Measurements from ENCODE around the gene DSC3. TPM values are rescaled to one million over a fixed set of nuclear protein-coding genes. Genes with fewer than 3 reads are reported as not detected.
"Not testable (repeated sequence)": the region's sequence is repeated elsewhere in the genome, so short reads cannot be mapped to it uniquely, and the experiment has no call there.

The DSC3 gene
- total and polyA plus RNA-seq, 2 experiments from 2014 or later: 13.9 to 39.7 TPM

- H3K27ac ChIP-seq: no peak overlapping the region
- peaks cover 14% of the 10 kb centered on the region for H3K79me2 ChIP-seq
- no peaks in the 10 kb centered on the region for H3K4me1 ChIP-seq (ENCODE audit: insufficient read depth)
- H3K27me3 ChIP-seq: no peaks in the 10 kb centered on the region
- peak overlapping the region; percentile 47 for H3K4me2 ChIP-seq
- no peaks in the 10 kb centered on the region for H3K9me2 ChIP-seq (replicated peaks; ENCODE audit: insufficient read depth)
- no peaks in the 10 kb centered on the region for H3K36me3 ChIP-seq (replicated peaks; ENCODE audit: insufficient read depth, low read depth)
- no peak overlapping the region for H3K4me3 ChIP-seq
- 65% methylated on average over 4 of the region's 4 CpGs for WGBS (ENCODE audit: low lambda C conversion rate, missing lambda C conversion rate)
- H4K20me1 ChIP-seq (ENCODE audit: insufficient read depth, poor library complexity, severe bottlenecking): no peaks in the 10 kb centered on the region
- TF ChIP-seq, protein P1, sequence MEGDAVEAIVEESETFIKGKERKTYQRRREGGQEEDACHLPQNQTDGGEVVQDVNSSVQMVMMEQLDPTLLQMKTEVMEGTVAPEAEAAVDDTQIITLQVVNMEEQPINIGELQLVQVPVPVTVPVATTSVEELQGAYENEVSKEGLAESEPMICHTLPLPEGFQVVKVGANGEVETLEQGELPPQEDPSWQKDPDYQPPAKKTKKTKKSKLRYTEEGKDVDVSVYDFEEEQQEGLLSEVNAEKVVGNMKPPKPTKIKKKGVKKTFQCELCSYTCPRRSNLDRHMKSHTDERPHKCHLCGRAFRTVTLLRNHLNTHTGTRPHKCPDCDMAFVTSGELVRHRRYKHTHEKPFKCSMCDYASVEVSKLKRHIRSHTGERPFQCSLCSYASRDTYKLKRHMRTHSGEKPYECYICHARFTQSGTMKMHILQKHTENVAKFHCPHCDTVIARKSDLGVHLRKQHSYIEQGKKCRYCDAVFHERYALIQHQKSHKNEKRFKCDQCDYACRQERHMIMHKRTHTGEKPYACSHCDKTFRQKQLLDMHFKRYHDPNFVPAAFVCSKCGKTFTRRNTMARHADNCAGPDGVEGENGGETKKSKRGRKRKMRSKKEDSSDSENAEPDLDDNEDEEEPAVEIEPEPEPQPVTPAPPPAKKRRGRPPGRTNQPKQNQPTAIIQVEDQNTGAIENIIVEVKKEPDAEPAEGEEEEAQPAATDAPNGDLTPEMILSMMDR (IDR thresholded peaks at IDR 0.05; ENCODE audit: poor library complexity): no peak
- TF ChIP-seq EZH2 (IDR thresholded peaks at IDR 0.05; ENCODE audit: borderline replicate concordance) (no peak), EZH2phosphoT487 (IDR thresholded peaks at IDR 0.05; ENCODE audit: low read depth, severe bottlenecking, unreplicated experiment) (no peak)
- no peaks in the 10 kb centered on the region for H3K9me3 ChIP-seq (ENCODE audit: low read depth)
- H2AFZ ChIP-seq: peak overlapping the region; percentile 33
- DNase-seq (ENCODE audit: low spot score): no peak
These were observed 11.8 kb downstream of the DSC3 start for GRCh38 chr18:31030574-31031278.

DNA sequence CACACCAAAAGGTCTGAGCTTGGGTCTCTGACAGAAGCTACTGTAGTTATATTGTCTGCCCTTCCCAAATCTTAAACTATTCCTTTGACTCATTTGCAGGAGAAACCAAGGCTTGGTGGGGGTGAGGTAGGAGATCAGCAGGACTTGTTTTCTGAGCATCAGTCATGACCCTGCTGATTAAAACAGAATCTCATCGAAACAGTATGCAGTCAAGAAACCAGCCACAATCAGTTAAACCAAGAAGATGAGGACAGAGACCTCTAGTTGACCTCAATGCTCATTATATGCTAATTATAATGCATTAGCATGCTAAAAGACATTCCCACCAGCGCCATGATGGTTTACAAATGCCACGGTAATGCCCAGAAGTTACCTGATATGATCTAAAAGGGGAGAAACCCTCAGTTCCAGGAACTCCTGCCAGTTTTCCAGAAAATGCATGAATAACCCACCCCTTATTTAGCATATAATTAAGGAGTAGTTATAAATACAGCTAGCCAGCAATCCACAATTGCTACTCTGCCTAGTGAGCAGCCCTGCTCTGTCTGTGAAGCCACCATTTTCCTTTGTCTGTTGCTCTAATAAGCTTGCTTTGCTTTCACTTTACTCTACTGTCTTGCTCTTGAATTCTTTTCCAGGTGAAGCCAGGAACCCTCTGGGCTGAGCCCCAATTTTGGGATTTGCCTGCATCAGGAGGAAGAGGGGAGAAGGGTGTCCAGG lies 26.7 kb downstream of the DSC3 start:
- H3K4me2 ChIP-seq: no peak overlapping the region
- no peak overlapping the region for H2AFZ ChIP-seq
- no peaks in the 10 kb centered on the region for H4K20me1 ChIP-seq (ENCODE audit: insufficient read depth, poor library complexity, severe bottlenecking)
- no peak overlapping the region for H3K27ac ChIP-seq
- no peak overlapping the region for H3K4me3 ChIP-seq
- H3K9me2 ChIP-seq (replicated peaks; ENCODE audit: insufficient read depth): no peaks in the 10 kb centered on the region
- 88% methylated on average over 3 of the region's 3 CpGs for WGBS (ENCODE audit: low lambda C conversion rate, missing lambda C conversion rate)
- no peak for DNase-seq (ENCODE audit: low spot score)
- H3K9me3 ChIP-seq (ENCODE audit: low read depth): no peaks in the 10 kb centered on the region
- H3K36me3 ChIP-seq (replicated peaks; ENCODE audit: insufficient read depth, low read depth): no peaks in the 10 kb centered on the region
- TF ChIP-seq EZH2phosphoT487 (IDR thresholded peaks at IDR 0.05; ENCODE audit: low read depth, severe bottlenecking, unreplicated experiment) (no peak), EZH2 (IDR thresholded peaks at IDR 0.05; ENCODE audit: borderline replicate concordance) (no peak)
- no peaks in the 10 kb centered on the region for H3K79me2 ChIP-seq
- H3K4me1 ChIP-seq (ENCODE audit: insufficient read depth): no peaks in the 10 kb centered on the region
- no peaks in the 10 kb centered on the region for H3K27me3 ChIP-seq

DNA sequence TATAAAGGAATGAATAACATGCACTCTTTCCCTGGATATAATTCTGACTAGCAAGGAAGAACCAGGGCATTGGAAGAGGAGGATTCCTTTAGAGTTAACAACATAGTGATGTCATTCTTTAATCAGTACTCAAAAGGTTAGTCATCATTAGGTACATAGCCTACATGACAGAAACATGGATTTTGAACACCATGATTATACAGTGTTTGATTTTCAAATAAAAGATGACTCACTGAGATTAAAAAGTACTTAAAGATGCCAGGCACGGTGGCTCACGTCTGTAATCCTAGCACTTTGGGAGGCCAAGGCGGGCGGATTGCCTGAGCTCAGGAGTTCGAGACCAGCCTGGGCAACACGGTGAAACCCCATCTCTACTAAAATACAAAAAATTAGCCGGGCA lies 31.1 kb downstream of the DSC3 start:
- H3K27me3 ChIP-seq; H3K79me2 ChIP-seq; H3K4me2 ChIP-seq; H3K9me2 ChIP-seq (replicated peaks; ENCODE audit: insufficient read depth); H3K4me1 ChIP-seq (ENCODE audit: insufficient read depth); H2AFZ ChIP-seq; H3K4me3 ChIP-seq; H3K36me3 ChIP-seq (replicated peaks; ENCODE audit: insufficient read depth, low read depth); H4K20me1 ChIP-seq (ENCODE audit: insufficient read depth, poor library complexity, severe bottlenecking); H3K9me3 ChIP-seq (ENCODE audit: low read depth); H3K27ac ChIP-seq: not testable (repeated sequence)
- 78% methylated on average over 7 of the region's 7 CpGs for WGBS (ENCODE audit: low lambda C conversion rate, missing lambda C conversion rate)
- peak; percentile 42 for DNase-seq (ENCODE audit: low spot score)

- Histone ChIP-seq H3K4me1 (ENCODE audit: insufficient read depth) (no peaks in the 10 kb centered on the region), H3K36me3 (replicated peaks; ENCODE audit: insufficient read depth, low read depth) (no peaks in the 10 kb centered on the region), H3K4me3 (no peak overlapping the region), H3K27me3 (no peaks in the 10 kb centered on the region), H3K9me3 (ENCODE audit: low read depth) (no peaks in the 10 kb centered on the region), H3K79me2 (no peaks in the 10 kb centered on the region), H3K27ac (peak overlapping the region; percentile 32), H3K9me2 (replicated peaks; ENCODE audit: insufficient read depth) (no peaks in the 10 kb centered on the region), H3K4me2 (no peak overlapping the region), H2AFZ (no peak overlapping the region), H4K20me1 (ENCODE audit: insufficient read depth, poor library complexity, severe bottlenecking) (no peaks in the 10 kb centered on the region)
- TF ChIP-seq, protein P1 (IDR thresholded peaks at IDR 0.05; ENCODE audit: poor library complexity): no peak
- TF ChIP-seq EZH2 (IDR thresholded peaks at IDR 0.05; ENCODE audit: borderline replicate concordance): no peak
- TF ChIP-seq EZH2phosphoT487 (IDR thresholded peaks at IDR 0.05; ENCODE audit: low read depth, severe bottlenecking, unreplicated experiment): no peak
- WGBS (ENCODE audit: low lambda C conversion rate, missing lambda C conversion rate): 89% methylated on average over 4 of the region's 4 CpGs
- no peak for DNase-seq (ENCODE audit: low spot score)
These were observed 31.9 kb downstream of the DSC3 start for GRCh38 chr18:31010601-31011000.

Measured in hepatocyte (in vitro differentiated cells).